Ovary (tissue), 3 donors: ENCODE data around the gene RIGI.

ENCODE experiments used
- CTCF ChIP-seq, 3 donors: fragments of 450-650 bp in 2 of 3; fragments of 200-600 bp in 1 of 3; IDR thresholded peaks; one replicate each; pipeline versions ENCODE4 v1.5.1 to v1.8.0; 2016 to 2022; ENCODE audit warnings: antibody characterized with exemption in 3 of 3, mild to moderate bottlenecking in 1 of 3
- POLR2A ChIP-seq: fragments of 450-650 bp; IDR thresholded peaks from one replicate; pipeline ENCODE4 v1.6.1; 2017; ENCODE audit warnings: antibody characterized with exemption, mild to moderate bottlenecking, moderate library complexity
- donor health status: DM: no; HTN: no; CAD: no.

- no peak for TF ChIP-seq CTCF (IDR thresholded peaks at IDR 0.05)
- peak; percentile 80 for TF ChIP-seq POLR2A
Observed at GRCh38 chr9:32572900-32573523, 47.0 kb upstream of the RIGI start, which contains the start of gene NDUFB6.
